GM12873 (cell line): ENCODE data around the gene TSC22D2.

Source experiments
- CTCF ChIP-seq: IDR thresholded peaks from 2 replicates; pipeline ENCODE4 v1.5.1; 2012; ENCODE audit warnings: low read depth, mild to moderate bottlenecking, moderate library complexity, low read length, control low read depth; ENCODE audit not compliant: insufficient read depth; ENCODE audit errors: missing control alignments

The TSC22D2 gene

GRCh38 chr3:150388498-150389418 lies 19.3 kb upstream of the TSC22D2 start:
- no peak for TF ChIP-seq CTCF

- no peak for TF ChIP-seq CTCF
Observed at GRCh38 chr3:150390087-150390486, 18.0 kb upstream of the TSC22D2 start.

GRCh38 chr3:150391161-150391560 lies 16.9 kb upstream of the TSC22D2 start:
- no peak for TF ChIP-seq CTCF

- TF ChIP-seq CTCF, result no peak
Observed at GRCh38 chr3:150393745-150394144, 14.4 kb upstream of the TSC22D2 start.

- no peak for TF ChIP-seq CTCF
Observed at GRCh38 chr3:150394606-150395005, 13.5 kb upstream of the TSC22D2 start.

GRCh38 chr3:150396491-150396890 lies 11.6 kb upstream of the TSC22D2 start:
- TF ChIP-seq CTCF, result no peak

GRCh38 chr3:150396956-150397550 lies 11.0 kb upstream of the TSC22D2 start:
- TF ChIP-seq CTCF, result no peak
